Loucy (cell line): ENCODE results near the gene NPTX1.

Source experiments
- CTCF ChIP-seq: fragments of 200-600 bp; sonication (generic); conservative IDR thresholded peaks from 2 replicates; pipeline ENCODE4 v1.5.1; 2014; ENCODE audit warnings: mild to moderate bottlenecking, antibody characterized with exemption, low read length
- EZH2phosphoT487 ChIP-seq: fragments of 200-600 bp; IDR thresholded peaks from 2 replicates; pipeline ENCODE4 v1.6.1; 2018; ENCODE audit warnings: antibody characterized with exemption, mild to moderate bottlenecking, moderate library complexity, borderline replicate concordance

GRCh38 chr17:80464486-80464885 lies 11.9 kb downstream of the NPTX1 start:
- TF ChIP-seq CTCF (no peak), EZH2phosphoT487 (no peak)
